ENCODE data around the gene NUDT21.

DNA sequence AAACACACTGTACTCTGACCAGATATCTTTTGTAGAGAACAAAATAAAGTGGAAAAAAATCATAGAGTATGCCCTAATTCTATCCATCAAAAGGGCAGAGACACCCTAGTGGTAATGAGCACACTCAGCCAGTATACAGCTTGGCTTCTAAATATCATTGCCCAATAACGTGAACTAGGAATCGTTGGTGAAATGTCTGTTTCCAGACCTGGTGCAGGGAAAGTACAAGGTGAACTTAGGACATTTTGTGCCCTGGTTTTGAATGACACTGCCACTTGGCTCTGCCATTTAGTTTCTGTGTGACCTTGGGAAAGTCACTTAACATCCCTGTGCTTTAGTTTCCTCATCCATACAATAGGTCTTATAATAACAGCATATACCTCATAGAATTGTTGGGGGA lies 39.5 kb downstream of the NUDT21 start:
- TF ChIP-seq RAD21 (IDR thresholded peaks at IDR 0.05; ENCODE audit: low read depth), result no peak
- no peak for TF ChIP-seq ZBTB7A (IDR thresholded peaks at IDR 0.05; ENCODE audit: low read depth)

Data from Ishikawa (cell line).